ENCODE results near the gene FBLIM1. TPM values are rescaled to one million over a fixed set of nuclear protein-coding genes. Genes with fewer than 3 reads are reported as not detected.

FBLIM1 gene, protein sequence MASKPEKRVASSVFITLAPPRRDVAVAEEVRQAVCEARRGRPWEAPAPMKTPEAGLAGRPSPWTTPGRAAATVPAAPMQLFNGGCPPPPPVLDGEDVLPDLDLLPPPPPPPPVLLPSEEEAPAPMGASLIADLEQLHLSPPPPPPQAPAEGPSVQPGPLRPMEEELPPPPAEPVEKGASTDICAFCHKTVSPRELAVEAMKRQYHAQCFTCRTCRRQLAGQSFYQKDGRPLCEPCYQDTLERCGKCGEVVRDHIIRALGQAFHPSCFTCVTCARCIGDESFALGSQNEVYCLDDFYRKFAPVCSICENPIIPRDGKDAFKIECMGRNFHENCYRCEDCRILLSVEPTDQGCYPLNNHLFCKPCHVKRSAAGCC
- not detected in 2 replicates for total RNA-seq (2014; rRNA removed; shearing (Covaris generic); ENCODE audit: low replicate concordance)

DNA sequence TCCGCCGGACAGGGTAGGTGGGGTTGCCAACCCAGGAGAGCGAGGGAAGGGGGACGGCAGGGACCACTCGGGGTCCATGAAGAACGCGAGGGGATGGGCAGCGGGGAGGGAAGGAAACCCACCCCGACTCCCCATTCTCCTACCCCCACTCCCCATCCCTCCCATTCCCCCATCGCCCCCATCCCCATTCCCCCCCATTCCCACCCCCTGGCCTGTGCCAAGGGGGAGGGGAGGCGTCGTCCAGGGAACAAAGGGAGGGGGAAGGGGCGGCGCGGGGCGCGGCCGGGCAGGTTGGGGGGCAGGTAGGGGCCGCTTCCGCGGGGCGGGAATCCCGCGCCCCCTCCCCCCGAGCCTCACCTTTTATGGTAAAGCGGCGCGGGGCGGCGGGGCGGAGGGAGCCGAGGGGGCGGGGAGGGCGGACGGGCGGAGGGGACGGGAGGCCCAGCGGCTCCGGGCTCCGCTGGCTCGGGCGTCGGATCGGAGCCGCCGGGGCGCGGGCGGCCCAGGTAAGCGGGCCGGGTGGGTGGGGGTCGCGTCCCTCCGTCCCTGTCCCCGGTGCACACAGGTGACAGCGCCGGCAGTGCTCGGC, at the start of gene FBLIM1:
Gene FBLIM1, plus strand, starts transcription at position 453 of the 589 bp plus-strand sequence. CDS start 6,189 bp downstream, outside the sequence.
- H3K9me3 ChIP-seq (ENCODE audit: low read length): no peaks in the 10 kb centered on the region
- H2AFZ ChIP-seq (ENCODE audit: low read length): no peak within 1 kb of the TSS
- H3K4me1 ChIP-seq (ENCODE audit: low read length): no peaks in the 10 kb centered on the region
- DNase-seq: no peak
- no peak within 1 kb of the TSS for H3K4me3 ChIP-seq (ENCODE audit: low read length)
- H3K27ac ChIP-seq (ENCODE audit: low read length): no peak within 1 kb of the TSS
- no peaks in the 10 kb centered on the region for H4K20me1 ChIP-seq (ENCODE audit: insufficient read depth, low read depth, low read length)
- no peaks in the 10 kb centered on the region for H3K27me3 ChIP-seq (ENCODE audit: low read length)
- H3K36me3 ChIP-seq (ENCODE audit: insufficient read depth, low read length): no peaks in the 10 kb centered on the region
- H3K79me2 ChIP-seq (ENCODE audit: low read length): no peaks in the 10 kb centered on the region
- H3K9me2 ChIP-seq (replicated peaks; ENCODE audit: insufficient read depth, low read length): no peaks in the 10 kb centered on the region
- H3K4me2 ChIP-seq (ENCODE audit: low read depth, low read length, poor library complexity, severe bottlenecking): no peak within 1 kb of the TSS
- no peak within 1 kb of the TSS for H3K9ac ChIP-seq (ENCODE audit: low read length)

DNA sequence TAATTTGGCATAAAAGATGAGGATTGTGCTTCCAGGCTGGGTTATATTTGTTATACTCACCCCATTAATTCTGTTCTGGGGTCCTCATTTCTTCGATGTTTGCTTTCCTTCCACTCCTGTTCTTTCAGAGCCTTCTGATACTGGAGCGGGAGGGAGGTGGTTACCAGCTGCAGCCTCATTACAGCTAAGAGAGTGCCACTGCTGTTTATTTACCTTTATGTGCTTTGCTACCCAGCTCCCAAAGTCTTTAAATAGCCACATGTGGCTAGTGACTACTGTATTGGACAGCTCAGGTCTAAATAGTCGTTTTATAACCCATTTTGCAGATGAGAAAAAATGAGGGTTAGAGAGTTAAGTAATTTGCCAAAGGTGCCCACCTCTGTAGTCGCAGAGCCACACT, 49.4 kb upstream of the FBLIM1 start:
- H4K20me1 ChIP-seq (ENCODE audit: insufficient read depth, low read depth, low read length): 0 out of 2 replicates have a peak, but pooled peaks cover 4% of the 10 kb centered on the region
- H3K27me3 ChIP-seq (ENCODE audit: low read length): no peaks in the 10 kb centered on the region
- no peak overlapping the region for H3K9ac ChIP-seq (ENCODE audit: low read length)
- no peaks in the 10 kb centered on the region for H3K36me3 ChIP-seq (ENCODE audit: insufficient read depth, low read length)
- no peak overlapping the region for H2AFZ ChIP-seq (ENCODE audit: low read length)
- peaks cover 78% of the 10 kb centered on the region for H3K79me2 ChIP-seq (ENCODE audit: low read length)
- DNase-seq: no peak
- no peak overlapping the region for H3K27ac ChIP-seq (ENCODE audit: low read length)
- H3K4me1 ChIP-seq (ENCODE audit: low read length): no peaks in the 10 kb centered on the region
- no peaks in the 10 kb centered on the region for H3K9me2 ChIP-seq (replicated peaks; ENCODE audit: insufficient read depth, low read length)
- H3K4me2 ChIP-seq (ENCODE audit: low read depth, low read length, poor library complexity, severe bottlenecking): no peak overlapping the region
- no peaks in the 10 kb centered on the region for H3K9me3 ChIP-seq (ENCODE audit: low read length)
- no peak overlapping the region for H3K4me3 ChIP-seq (ENCODE audit: low read length)

DNA sequence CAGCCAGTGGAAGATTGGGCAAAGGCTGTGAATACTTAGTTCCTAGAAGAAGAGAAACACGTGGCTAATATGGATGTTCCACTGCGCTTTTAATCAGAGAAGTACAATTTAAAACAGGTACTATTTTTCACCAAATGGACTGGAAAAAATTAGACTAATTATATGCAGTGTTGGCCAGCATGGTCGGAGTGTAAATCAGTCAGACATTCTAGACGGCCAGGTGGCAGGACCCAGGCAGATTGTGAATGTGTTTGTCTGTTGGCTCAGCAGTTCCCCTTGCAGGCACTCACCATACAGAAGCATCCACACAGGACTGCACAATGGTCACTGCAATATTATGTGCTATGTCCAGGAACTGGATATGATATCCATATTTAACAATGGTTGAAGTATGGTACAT, 46.4 kb upstream of the FBLIM1 start:
- DNase-seq: no peak
- Histone ChIP-seq H3K27me3 (ENCODE audit: low read length) (no peaks in the 10 kb centered on the region), H3K79me2 (ENCODE audit: low read length) (peaks cover 66% of the 10 kb centered on the region), H3K4me2 (ENCODE audit: low read depth, low read length, poor library complexity, severe bottlenecking) (no peak overlapping the region), H3K9ac (ENCODE audit: low read length) (no peak overlapping the region), H2AFZ (ENCODE audit: low read length) (no peak overlapping the region), H3K4me3 (ENCODE audit: low read length) (no peak overlapping the region), H3K9me2 (replicated peaks; ENCODE audit: insufficient read depth, low read length) (no peaks in the 10 kb centered on the region), H3K9me3 (ENCODE audit: low read length) (no peaks in the 10 kb centered on the region), H3K27ac (ENCODE audit: low read length) (no peak overlapping the region), H4K20me1 (ENCODE audit: insufficient read depth, low read depth, low read length) (peaks cover 6% of the 10 kb centered on the region; the same call in 1 of the 2 replicates), H3K36me3 (ENCODE audit: insufficient read depth, low read length) (no peaks in the 10 kb centered on the region; the same call in 1 of the 2 replicates), H3K4me1 (ENCODE audit: low read length) (no peaks in the 10 kb centered on the region)

DNA sequence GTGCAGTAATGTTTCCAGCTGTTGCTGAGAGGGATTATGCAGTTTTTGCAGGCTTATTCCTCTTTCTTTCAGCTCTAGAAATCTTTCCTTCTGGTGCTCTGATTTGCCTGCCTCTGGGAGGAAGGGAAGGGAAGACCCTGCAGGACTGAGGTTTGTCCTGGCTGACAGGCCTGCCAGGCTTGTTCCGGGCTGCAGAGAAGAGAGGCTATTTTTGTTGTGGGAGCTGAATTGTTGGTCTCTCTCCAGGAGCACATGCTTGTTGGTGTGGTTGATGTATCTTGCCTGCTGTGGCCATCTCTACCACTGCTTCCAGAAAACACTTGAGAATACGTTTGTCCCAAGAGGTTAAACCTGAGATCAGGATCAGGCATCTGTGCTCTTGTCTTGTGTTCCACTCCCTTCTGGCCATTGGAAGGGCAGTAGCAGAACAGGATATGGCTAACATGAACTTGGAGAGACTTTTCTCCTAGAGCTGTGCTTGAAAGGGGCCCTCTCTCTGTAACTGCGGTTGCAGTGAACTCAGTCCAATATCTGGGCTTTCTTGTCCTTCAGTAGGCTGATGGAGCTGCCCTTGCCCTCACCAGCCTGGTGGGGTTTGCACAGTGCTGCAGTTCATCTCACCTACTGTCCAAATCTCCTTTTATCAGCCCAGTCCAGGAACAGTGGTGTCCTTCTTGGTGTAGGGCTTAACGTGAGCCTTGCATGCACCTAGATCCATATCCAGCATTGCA, 44.0 kb upstream of the FBLIM1 start:
- no peak overlapping the region for H2AFZ ChIP-seq (ENCODE audit: low read length)
- no peak overlapping the region for H3K27ac ChIP-seq (ENCODE audit: low read length)
- no peaks in the 10 kb centered on the region for H3K4me1 ChIP-seq (ENCODE audit: low read length)
- H3K9me2 ChIP-seq (replicated peaks; ENCODE audit: insufficient read depth, low read length): no peaks in the 10 kb centered on the region
- no peak for DNase-seq
- H3K79me2 ChIP-seq (ENCODE audit: low read length): peaks cover 45% of the 10 kb centered on the region
- H3K27me3 ChIP-seq (ENCODE audit: low read length): no peaks in the 10 kb centered on the region
- no peak overlapping the region for H3K9ac ChIP-seq (ENCODE audit: low read length)
- no peaks in the 10 kb centered on the region for H3K9me3 ChIP-seq (ENCODE audit: low read length)
- H3K4me2 ChIP-seq (ENCODE audit: low read depth, low read length, poor library complexity, severe bottlenecking): no peak overlapping the region
- H3K4me3 ChIP-seq (ENCODE audit: low read length): no peak overlapping the region
- peaks cover 6% of the 10 kb centered on the region; the same call in 1 of the 2 replicates for H4K20me1 ChIP-seq (ENCODE audit: insufficient read depth, low read depth, low read length)
- no peaks in the 10 kb centered on the region; the same call in 1 of the 2 replicates for H3K36me3 ChIP-seq (ENCODE audit: insufficient read depth, low read length)

DNA sequence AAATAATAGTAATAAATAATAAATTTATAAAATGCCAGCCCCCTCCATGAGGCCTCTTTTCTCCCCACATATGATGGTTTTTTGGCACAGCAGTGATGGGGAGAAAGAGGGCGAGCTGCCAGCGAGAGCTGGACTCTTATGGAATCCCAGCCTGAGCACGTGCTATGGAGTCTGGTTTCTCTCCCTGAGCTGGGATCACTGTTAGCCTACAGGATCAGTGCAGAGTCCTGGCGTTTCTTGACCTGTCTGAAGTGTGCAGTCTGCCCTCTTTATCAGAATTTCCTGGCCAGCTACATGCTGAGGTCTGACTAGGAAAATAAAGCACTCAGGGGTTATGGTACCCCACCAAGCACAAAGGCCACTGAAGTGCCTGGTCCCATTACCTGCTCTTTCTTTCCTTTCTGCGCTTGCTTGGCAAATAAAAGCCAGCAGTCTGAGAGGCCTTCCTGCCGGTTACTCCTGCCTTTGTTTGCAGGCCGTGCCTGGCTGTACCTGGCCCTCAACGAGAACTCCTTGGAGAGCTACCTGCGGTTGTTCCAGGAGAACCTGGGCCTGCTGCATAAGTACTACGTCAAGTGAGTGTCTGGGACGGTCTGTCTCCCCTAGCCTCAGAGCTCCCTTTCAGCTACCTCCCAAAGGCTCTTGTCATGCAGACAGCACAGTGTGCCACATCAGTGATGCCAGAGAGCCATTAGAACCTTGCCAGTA, 41.0 kb upstream of the FBLIM1 start:
- H3K4me2 ChIP-seq (ENCODE audit: low read depth, low read length, poor library complexity, severe bottlenecking): no peak overlapping the region
- no peaks in the 10 kb centered on the region; the same call in 1 of the 2 replicates for H3K36me3 ChIP-seq (ENCODE audit: insufficient read depth, low read length)
- no peaks in the 10 kb centered on the region for H3K9me2 ChIP-seq (replicated peaks; ENCODE audit: insufficient read depth, low read length)
- peaks cover 6% of the 10 kb centered on the region; the same call in 1 of the 2 replicates for H4K20me1 ChIP-seq (ENCODE audit: insufficient read depth, low read depth, low read length)
- H3K4me3 ChIP-seq (ENCODE audit: low read length): no peak overlapping the region
- H3K4me1 ChIP-seq (ENCODE audit: low read length): no peaks in the 10 kb centered on the region
- peaks cover 22% of the 10 kb centered on the region for H3K79me2 ChIP-seq (ENCODE audit: low read length)
- no peak overlapping the region for H3K9ac ChIP-seq (ENCODE audit: low read length)
- H2AFZ ChIP-seq (ENCODE audit: low read length): no peak overlapping the region
- no peak overlapping the region for H3K27ac ChIP-seq (ENCODE audit: low read length)
- no peaks in the 10 kb centered on the region for H3K9me3 ChIP-seq (ENCODE audit: low read length)
- no peaks in the 10 kb centered on the region for H3K27me3 ChIP-seq (ENCODE audit: low read length)
- DNase-seq: no peak

DNA sequence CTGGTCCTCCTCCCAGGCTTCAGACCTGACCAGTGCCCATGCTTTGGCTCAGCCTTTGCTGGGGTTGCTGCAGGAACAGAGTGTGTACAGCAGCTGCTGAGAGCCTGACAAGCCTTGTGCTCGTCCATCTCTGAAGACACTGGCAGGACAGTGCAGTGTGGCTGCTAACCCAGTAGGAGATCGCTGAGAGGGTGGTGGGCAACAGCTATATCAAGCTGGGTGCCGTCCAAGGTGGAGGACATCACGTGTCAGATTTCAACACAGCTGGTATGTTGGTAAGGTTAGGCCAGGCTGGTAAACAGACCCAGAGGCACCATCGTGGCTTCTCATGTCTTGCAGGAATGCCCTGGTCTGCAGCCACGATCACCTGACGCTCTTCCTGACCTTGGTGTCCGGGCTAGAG, 40.4 kb upstream of the FBLIM1 start:
- Histone ChIP-seq H3K4me3 (ENCODE audit: low read length) (no peak overlapping the region), H3K79me2 (ENCODE audit: low read length) (peaks cover 18% of the 10 kb centered on the region), H3K27me3 (ENCODE audit: low read length) (no peaks in the 10 kb centered on the region), H3K4me2 (ENCODE audit: low read depth, low read length, poor library complexity, severe bottlenecking) (no peak overlapping the region), H4K20me1 (ENCODE audit: insufficient read depth, low read depth, low read length) (peaks cover 6% of the 10 kb centered on the region; the same call in 1 of the 2 replicates), H3K4me1 (ENCODE audit: low read length) (no peaks in the 10 kb centered on the region), H2AFZ (ENCODE audit: low read length) (no peak overlapping the region), H3K9me3 (ENCODE audit: low read length) (no peaks in the 10 kb centered on the region), H3K36me3 (ENCODE audit: insufficient read depth, low read length) (no peaks in the 10 kb centered on the region; the same call in 1 of the 2 replicates), H3K9ac (ENCODE audit: low read length) (no peak overlapping the region), H3K9me2 (replicated peaks; ENCODE audit: insufficient read depth, low read length) (no peaks in the 10 kb centered on the region), H3K27ac (ENCODE audit: low read length) (no peak overlapping the region)
- DNase-seq: no peak

DNA sequence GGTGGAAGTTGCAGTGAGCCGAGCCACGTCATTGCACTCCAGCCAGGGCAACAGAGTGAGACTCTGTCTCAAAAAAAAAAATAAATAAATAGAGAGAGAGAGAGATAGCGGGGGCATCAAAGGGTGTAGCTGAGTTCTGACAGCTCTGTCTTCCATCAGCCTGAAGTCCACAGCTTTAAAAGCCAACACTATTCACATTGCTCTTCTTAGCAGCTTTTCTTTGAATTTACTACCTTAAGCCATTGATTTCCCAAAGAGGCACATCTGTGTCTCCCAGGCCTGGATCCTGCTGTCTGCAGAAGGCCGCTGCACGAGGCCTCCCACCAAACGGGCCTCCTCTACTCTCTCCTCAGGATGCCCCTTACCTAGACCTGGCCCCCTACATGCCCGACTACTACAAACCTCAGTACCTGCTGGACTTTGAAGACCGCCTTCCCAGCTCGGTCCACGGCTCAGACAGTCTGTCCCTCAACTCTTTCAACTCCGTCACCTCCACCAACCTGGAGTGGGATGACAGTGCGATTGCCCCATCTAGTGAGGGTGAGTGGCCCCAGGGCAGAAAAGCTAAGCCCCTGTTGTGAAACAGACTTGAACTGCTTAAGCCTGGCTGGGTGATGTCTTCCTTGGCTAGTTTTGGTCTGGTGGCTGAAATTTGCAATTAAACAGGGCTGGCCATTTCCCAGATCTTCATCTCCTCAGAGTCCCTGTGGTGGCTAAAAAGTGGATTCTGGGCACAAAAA, 39.0 kb upstream of the FBLIM1 start:
- no peak overlapping the region for H3K27ac ChIP-seq (ENCODE audit: low read length)
- H3K9me3 ChIP-seq (ENCODE audit: low read length): no peaks in the 10 kb centered on the region
- H3K79me2 ChIP-seq (ENCODE audit: low read length): peaks cover 9% of the 10 kb centered on the region
- no peak overlapping the region for H3K9ac ChIP-seq (ENCODE audit: low read length)
- H4K20me1 ChIP-seq (ENCODE audit: insufficient read depth, low read depth, low read length): peaks cover 6% of the 10 kb centered on the region; the same call in 1 of the 2 replicates
- H3K36me3 ChIP-seq (ENCODE audit: insufficient read depth, low read length): no peaks in the 10 kb centered on the region; the same call in 1 of the 2 replicates
- no peaks in the 10 kb centered on the region for H3K4me1 ChIP-seq (ENCODE audit: low read length)
- no peaks in the 10 kb centered on the region for H3K27me3 ChIP-seq (ENCODE audit: low read length)
- no peak overlapping the region for H3K4me3 ChIP-seq (ENCODE audit: low read length)
- no peaks in the 10 kb centered on the region for H3K9me2 ChIP-seq (replicated peaks; ENCODE audit: insufficient read depth, low read length)
- no peak overlapping the region for H3K4me2 ChIP-seq (ENCODE audit: low read depth, low read length, poor library complexity, severe bottlenecking)
- no peak overlapping the region for H2AFZ ChIP-seq (ENCODE audit: low read length)
- no peak for DNase-seq
